Fibroblast of skin of back (primary cell): ENCODE data around the gene NALCN.
A peak's percentile ranks its signal among the peaks of the same experiment; 100 is the strongest.
"Not testable (repeated sequence)": the region's sequence is repeated elsewhere in the genome, so short reads cannot be mapped to it uniquely, and the experiment has no call there.

ENCODE experiments used
- DNase-seq: peaks from one replicate; pipeline ENCODE4 v3.0.0-alpha.2; 2013

Gene NALCN

DNA sequence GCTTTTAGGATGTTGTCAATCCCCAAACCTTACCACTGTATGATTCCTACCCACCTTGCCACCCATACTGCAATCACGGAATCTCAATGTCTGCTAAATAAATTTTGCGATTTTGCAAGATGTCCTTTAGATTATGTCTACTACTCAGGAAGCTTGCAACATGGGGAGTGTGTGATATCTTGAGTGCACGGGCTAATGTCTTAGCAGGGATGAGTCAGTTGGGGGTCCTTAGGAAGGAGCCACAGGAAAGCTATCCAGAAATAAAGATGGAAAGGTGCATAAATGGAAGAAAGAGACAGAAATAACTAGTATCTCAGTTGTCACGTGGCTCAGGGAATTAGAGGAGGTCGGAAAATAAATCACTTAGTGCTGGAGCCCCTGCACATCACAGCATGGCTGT is 77.1 kb downstream of the NALCN start:
- no peak for DNase-seq

DNA sequence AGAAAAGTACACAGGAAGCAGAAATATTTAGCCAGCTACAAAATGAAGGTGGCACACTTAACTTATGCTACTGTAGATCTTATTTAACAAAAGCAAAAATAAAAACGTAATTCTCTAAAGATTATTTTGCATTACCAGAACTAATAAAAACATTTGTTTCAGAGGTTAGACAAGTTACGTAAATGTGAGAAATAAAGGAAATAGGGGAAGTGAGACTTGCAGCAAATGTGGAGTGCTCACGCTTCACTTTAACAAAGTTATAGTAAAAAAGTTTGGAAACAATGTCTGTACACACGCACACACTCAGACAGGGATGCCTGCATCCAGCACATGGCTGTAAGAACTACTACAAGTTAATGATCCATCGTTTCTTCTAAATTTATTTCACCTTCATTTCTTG is 83.7 kb downstream of the NALCN start:
- no peak for DNase-seq

DNA sequence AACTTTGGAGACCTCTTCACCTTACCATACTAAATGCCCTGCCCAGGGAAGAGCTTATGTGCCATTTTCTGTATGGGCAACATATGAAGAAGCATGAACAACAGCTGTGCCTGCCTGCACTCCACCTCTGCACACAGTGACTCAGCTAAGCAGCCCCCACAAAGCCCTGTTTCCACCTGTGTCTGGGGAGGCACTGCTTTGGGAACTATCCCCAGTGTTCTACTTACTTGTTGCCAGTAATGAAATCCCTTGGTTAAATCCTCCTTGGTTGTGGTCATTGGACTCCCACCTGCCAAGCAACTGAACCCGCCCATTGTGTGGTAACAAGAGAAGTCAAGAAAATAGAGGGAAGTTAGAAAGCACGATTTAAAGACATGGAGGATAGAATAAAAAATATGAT is 84.6 kb downstream of the NALCN start:
- DNase-seq, result no peak

DNA sequence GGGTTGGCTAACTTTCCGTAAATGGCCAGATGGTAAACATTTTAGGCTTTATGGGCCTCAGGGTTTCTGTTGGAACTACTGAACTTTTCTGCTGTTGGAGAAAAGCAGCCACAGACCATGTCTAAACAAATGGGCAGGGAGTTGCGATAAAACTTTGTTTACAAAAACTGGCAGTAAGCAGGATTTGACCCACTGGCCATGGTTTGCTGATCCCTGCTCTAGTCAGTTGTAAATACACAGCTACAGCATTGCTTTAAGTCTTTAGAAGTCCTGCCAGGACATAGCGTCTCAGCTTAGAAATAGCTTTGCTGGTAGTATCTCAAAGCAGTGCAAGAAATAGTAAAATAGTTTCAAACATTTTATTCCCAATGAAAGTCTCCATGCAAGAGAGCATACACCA is 88.4 kb downstream of the NALCN start:
- DNase-seq, result no peak

DNA sequence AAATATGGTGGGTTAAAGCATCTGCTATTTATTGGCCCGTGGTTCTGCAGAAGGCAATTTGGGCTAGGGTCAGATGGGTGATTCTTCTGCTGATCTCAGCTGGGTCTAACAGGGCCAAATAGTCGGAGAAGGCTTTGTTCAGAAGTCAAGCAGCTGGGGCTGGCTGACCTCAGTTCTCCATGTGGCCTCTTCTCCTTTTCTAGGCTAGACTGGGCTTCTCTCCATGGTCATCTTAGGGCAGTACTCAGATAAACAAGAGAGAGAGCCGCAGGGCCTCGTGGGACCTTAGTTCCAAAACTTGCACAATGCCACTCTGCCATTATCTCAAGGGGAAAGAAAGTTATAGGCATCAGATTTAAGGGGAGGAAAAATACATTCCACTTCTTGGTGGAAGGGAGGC is 89.6 kb downstream of the NALCN start:
- DNase-seq, result no peak

DNA sequence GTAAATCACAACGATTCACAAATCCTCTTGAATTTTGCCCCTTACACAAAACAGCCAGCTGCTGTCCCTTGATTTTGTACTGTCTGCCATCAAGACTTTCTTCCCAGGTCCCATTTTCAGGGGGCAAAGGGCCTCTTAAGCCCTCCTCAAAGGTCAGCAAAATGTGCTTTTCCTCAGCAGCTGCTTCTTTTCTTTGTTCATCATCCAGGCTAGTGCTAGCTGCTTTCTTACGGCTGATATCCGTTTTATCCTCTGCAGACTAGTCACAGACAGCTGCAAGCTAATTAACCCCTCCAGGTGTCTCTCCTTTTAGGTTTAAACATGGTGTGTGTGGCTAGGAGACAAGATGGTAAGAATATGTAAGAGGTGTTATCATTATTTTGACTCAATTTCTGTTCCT is 90.9 kb downstream of the NALCN start:
- no peak for DNase-seq

DNA sequence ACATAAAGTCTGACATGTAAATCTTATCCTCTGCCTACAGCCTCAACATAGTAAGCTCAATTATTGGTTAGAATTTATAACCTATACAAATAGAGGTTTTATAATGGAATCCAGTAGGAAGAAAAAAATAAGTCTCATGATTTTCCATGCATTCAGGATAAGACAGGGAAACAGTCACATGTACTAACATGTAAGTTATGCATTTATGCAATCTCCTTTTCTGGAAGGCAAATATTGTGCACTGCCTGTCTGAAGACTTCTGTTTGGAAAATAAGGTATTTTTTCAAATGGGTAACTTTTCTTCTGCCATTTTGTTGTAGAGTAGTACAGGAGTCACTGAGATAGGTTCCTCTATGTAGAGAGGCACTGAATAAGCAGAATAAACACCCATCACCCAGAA is 92.7 kb downstream of the NALCN start:
- DNase-seq, result no peak

DNA sequence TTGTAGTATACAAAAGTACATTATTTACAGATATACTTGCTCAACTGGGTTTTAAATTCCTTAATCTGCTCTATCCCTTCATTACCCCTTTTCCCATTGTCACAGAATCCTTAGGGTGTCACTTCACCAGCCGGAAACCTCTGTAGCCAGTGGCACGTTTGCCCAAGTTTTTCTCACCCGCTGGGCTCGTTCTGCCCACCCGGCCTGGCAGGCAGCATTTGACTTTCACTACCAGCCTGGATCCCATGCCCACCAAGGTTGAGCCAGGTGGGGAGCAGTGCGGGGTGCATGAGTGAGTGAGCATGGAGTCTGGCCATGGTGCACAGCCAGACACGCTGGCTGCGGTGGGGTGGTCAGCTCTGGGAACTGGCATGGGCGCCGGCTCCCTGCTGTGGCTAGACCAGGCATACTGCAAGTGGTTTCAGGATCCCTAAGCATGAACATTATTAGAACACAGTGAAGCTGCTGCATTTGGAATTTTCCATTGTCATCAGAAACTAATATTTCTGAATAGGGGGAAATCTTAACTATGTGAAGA is 98.3 kb downstream of the NALCN start:
- DNase-seq, result no peak

DNA sequence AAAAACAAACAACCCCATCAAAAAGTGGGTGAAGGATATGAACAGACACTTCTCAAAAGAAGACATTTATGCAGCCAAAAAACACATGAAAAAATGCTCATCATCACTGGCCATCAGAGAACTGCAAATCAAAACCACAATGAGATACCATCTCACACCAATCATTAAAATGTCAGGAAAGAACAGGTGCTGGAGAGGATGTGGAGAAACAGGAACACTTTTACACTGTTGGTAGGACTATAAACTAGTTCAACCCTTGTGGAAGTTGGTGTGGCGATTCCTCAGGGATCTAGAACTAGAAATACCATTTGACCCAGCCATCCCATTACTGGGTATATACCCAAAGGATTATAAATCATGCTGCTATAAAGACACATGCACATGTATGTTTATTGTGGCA is 102.8 kb downstream of the NALCN start:
- not testable (repeated sequence) for DNase-seq

DNA sequence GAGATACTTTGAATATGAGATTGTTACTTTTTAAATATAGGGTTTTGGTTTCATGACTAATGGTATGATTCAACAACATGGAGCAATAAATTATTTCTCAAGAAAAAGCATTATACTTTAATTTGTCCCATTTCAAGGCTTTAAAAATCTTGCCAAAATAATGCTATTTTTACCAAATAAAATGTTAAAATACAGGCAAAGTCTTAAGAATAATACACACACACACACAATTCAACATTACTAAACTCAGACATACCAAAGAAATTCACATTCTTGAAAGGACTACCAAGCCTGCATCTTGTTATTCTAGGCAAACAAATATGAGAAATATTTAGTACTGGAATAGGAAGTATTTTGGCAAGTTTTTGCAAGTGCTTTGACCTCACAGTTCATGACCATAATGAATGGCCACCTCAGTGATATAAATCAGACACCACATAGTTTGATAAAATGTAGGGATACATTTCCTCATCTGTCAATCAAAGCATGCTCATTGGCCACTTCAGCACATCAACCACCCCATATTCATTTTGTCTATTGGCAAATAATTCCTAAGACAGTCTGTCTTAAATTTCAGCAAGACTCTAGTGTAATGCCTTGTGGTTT is 107.2 kb downstream of the NALCN start:
- DNase-seq, result peak; percentile 89

DNA sequence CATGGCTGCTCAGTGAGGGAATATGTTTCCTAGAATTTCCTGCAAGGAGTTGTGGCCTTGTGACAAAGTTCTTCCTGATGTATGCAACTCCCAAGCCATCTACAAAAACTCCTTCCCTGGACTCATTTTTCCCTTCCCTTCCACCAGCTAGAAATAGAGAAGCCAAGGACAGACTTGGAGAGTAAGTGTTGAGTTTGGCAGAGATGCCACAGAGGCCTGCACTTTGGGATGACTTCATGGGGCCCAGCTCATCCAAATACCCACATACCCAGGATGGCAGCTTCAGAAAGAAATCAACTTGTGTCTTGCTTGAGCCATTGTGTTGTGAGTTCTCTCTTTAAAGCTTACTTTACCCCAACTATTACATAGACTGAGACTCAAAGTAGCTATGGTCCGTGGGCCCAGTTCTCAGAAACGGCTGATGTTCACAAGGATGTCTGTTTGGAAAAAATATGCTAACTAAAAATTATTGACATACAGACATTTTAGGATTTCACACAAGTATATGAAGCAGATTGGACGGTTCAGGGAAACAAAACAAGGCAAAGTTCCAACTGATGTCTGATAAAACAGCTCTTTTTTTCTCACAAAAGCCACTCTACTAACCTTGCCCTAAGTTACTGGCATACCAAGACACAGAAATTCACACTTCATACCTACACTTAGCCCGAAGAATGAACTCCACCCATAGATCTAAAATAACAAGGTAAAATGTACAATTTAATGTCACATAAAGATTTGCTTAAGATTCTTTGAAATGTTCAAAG is 107.9 kb downstream of the NALCN start:
- DNase-seq, result peak; percentile 36

DNA sequence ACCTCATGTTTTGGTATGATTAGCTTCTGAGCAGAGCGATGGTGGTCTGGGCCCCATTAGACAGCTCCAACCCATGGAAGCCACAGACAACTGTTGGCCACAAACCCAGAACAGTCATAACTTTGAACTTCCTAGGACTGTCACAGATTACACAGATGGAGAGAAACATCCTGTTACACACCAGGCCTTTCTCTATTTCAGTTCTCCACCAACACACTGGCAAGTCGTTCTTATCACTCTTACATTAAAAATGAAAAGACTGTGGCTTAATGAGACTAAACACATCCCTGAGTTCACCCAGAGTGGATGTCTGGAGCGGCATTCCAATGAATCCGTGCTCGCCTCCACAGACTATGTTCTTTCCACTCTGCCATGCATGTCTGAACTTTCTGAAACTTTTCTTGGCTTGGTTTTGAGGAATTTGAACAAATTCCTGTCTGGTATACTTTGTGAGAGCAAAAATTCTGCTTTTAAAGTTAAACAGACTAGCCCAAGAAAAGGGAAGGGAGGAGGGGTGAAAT is 109.1 kb downstream of the NALCN start:
- DNase-seq, result peak; percentile 94

DNA sequence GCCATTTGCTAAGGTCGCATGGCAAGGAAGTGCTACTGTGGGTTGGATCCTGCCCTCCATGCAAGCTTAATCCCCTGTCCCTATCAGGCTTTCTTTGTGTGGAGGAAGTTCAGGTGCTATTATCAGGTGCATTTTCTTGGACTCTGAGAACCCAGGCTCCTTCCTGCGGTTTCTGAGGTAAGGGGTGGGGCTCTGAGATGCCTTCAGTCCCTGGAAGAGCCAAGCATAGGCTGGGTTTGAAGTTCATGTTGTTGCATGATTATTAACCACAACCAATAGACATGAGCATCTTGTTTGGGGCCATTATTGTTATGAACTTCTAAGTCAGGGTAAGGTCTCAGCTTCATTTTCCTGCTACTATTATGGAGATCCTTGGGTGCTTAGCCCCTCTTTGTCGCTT is 109.5 kb downstream of the NALCN start:
- no peak for DNase-seq

DNA sequence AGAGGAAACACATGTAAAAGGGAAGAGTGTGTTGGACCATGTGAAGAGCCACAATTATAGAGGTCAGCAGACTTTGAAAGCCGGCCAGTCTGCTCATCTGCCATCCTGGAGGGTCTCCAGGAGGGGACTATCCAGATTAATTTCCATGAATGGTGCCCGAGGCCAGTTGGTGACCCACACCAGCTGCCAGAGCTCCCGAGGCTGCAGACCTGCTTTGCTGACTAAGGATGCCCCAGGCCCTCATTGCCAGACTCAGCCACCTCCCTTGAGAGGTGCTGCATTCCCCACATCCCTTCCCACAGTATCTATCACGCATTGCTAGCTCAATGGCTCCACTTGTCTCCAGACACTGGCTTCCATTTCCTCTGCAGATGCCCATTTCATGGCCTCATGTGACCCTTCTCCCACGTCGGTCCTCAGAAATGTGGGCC is 110.3 kb downstream of the NALCN start:
- DNase-seq, result peak; percentile 23

DNA sequence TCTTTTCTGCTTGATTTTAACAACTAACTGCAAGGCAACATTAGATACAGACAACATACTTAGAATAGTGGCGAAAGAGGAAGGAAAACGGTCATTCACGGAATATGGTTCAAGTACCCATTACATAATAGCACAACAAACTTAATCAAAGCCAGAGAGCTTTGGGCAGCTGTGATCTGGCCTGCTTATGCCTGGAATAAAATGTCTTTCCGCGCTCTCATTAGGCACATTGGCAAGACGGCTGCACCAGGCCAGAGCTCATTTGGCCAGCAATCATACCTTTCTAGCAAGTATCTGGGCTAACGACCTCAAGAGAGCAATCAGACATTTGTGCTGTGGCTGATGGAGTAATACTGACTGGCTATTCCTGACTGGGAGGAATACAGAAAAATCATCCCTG is 112.8 kb downstream of the NALCN start:
- DNase-seq, result no peak

DNA sequence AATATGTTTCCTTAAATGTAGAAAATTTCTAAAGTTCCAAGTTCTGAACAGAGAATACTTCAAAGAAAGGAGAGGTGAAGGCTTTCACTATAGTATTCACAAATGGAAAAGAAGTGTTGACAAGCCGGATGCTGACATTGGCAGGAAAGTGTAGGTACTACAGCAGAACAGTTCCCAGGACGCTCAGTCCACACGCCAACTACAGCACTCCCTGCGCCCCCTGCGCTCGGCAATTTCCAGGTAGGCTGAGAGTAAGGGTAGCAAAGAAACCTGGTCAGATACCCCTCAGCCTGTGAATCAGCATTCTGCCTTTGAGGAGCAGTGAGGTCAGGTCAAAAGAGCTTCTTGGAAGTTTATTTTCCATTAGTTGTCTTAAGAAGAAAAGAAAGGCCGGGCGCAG is 115.3 kb downstream of the NALCN start:
- no peak for DNase-seq

DNA sequence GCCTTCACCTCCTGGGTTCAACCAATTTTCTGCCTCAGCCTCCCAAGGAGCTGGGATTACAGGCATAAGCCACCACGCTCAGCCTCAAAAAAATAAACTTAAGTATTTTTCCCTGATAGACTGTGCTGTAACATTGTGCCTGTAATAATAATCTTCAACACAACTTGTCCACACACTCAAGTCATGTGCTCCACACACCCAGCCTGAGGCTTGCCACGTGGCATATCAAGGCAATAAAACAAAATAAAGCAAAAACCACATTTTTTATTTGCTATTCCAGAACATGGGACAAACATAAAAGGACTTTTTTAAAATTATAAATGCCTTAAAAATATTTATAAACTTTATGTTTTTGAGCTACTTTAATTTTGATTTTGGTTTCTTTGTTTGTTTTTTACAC is 115.8 kb downstream of the NALCN start:
- DNase-seq, result no peak

DNA sequence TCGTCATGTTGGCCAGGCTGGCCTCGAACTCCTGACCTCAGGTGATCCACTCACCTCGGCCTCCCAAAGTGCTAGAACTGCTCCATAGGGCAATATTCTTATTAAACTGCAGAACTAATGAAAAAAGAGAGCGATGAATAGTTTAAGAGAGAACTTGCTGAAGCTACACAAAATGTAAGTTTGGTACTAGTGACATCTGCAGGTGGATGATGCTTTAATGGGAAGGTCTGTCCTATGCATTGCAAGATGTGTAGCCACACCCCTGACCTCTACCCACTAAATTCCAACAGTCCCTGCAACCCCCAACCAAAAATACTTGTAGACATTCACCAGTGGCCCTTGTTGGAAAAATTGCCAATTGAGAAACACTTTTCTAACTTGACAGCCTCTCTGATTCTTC is 117.8 kb downstream of the NALCN start:
- DNase-seq, result no peak

DNA sequence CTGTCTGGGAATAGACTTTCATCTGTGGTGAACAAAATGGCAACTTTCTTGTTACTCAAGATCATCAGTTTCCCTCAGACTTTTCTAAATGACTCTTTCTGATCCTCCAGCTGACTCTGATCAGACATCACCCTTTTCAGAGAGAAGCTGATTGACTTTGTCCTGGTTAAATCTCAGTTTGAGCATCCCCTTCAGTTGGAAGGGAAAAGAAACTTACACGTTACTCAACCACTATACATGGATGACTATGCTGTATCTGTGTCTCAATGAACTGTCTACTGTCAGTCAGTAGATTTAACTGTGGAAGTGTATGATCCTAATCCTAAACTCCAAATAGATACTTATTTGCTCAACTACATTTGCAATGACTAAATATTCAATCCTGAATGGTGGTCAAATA is 118.5 kb downstream of the NALCN start:
- DNase-seq, result no peak

DNA sequence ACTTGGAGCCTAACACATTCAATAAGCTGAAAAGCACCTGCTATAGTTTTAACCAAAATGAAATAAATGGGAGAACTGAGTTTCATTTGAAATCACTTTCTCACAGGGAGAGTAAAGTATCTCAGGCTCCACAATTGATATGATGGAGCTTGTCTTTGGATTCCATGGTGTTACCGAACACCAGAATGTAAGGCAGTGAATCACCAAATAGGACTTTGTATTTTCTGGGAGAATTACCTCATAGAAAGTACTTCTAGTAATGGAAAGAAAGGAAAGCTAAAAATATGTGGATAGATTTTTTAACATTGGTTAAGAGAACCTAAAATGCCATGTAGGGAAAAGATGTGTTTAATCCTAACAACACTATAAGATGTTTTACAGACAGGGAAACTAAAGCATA is 123.6 kb downstream of the NALCN start:
- peak; percentile 51 for DNase-seq

DNA sequence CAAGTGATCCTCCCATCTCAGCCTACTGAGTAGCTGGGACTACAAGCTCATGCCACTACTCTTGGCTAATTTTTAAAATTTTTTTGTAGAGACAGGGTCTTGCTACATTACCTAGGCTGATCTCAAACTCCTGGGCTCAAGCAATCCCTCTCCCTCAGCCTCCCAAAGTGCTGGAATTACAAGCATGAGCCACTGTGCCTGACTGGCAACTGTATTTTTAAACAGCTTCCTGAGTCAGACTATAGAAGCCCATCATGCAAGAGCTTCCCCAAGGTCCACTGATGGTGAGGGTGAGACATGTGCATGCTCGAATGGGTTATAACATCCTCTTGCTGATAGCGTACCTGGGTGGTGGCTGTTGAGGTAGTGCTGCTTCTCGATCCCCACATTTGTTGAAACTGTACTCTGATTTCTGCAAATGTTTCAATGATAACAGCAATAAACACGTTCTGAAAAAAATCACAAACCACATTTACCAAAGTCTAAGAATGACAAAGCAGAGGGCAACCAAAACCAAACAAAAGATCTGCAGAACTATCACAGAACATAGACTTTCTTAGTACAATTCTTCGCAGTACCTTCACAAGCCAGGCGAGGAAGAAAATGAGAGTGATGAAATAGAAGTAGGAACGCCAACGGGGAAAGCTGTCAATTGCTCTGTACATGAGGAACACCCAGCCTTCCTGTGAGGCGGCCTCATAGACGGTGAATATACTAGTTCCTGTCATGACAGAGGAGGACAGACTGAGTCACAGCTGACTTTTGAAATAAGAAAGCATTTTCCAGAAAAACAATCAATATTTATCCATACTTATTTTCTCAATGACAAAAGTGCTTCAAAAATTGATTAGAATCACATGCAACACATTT is 124.4 kb downstream of the NALCN start:
- DNase-seq, result peak; percentile 16

DNA sequence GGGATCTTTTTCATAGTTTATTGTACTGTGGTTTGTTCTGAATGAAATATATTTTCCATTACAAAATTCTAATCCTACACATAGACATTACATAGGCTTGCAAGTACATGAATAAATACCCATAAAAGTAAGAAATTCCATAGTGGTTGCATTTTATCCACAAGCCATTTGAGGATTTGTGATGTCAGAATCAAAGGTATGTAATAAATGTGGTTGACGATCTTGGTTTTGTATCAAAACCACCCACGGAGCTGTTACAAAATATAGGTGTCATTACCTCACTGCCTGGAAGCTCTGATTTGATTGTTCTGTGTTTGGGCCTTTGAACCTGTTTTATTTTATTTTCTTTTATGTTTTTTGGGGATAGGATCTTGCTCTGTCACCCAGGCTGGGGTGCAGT is 125.1 kb downstream of the NALCN start:
- DNase-seq, result peak; percentile 42

DNA sequence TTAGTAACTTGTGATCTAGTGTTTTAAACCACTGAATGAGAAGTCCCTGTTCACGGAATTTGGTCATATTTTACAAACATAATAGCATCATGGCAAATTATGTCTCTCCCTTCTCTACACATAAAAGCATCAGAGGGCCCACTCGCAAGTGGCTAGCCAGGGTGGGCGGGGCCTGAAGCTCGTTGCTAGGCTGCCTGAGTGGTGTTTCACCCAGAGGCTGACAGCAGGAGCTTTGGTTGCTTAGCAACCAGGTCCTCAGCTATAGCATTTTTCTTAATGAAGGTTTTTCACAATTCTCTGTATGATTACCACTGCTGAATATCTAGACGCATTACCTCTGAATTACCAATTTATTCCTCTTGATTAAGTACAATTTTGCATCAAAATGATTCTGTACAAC is 126.5 kb downstream of the NALCN start:
- DNase-seq, result peak; percentile 62
